NT2/D1 (cell line): ENCODE measurements around the gene CADPS2.

Experiments used
- DNase-seq: peaks from one replicate; pipeline ENCODE4 v3.0.0-alpha.2; 2011; ENCODE audit warnings: low read depth, low spot score
- H3K27me3 ChIP-seq: 2 replicates; pipeline ENCODE4 v1.6.0; 2011; ENCODE audit warnings: mild to moderate bottlenecking; ENCODE audit not compliant: insufficient read length, insufficient read depth
- H3K36me3 ChIP-seq: 2 replicates; pipeline ENCODE4 v1.6.1; 2011; ENCODE audit warnings: mild to moderate bottlenecking, low read length, mixed read lengths; ENCODE audit not compliant: insufficient read depth, insufficient read length
- H3K4me1 ChIP-seq: 2 replicates; pipeline ENCODE4 v1.5.1; 2011; ENCODE audit not compliant: insufficient read depth, insufficient read length
- H3K4me3 ChIP-seq: 2 replicates; pipeline ENCODE4 v1.5.1; 2011; ENCODE audit warnings: low read depth; ENCODE audit not compliant: insufficient read length
- H3K9ac ChIP-seq: 2 replicates; pipeline ENCODE4 v1.6.0; 2011; ENCODE audit warnings: low read depth; ENCODE audit not compliant: insufficient read length
- H3K9me3 ChIP-seq: 2 replicates; pipeline ENCODE4 v1.5.1; 2011; ENCODE audit warnings: mild to moderate bottlenecking, low read length; ENCODE audit not compliant: insufficient read depth
- SUZ12 ChIP-seq: IDR thresholded peaks from 2 replicates; pipeline ENCODE4 v1.6.1; 2011; ENCODE audit not compliant: insufficient read length, insufficient read depth; ENCODE audit errors: extremely low read depth
- YY1 ChIP-seq: IDR thresholded peaks from 2 replicates; pipeline ENCODE4 v1.6.1; 2011; ENCODE audit not compliant: insufficient read length, insufficient read depth
- ZNF274 ChIP-seq: IDR thresholded peaks from 2 replicates; pipeline ENCODE4 v1.6.1; 2011; ENCODE audit warnings: mild to moderate bottlenecking, low read depth, low read length

CADPS2 gene

DNA sequence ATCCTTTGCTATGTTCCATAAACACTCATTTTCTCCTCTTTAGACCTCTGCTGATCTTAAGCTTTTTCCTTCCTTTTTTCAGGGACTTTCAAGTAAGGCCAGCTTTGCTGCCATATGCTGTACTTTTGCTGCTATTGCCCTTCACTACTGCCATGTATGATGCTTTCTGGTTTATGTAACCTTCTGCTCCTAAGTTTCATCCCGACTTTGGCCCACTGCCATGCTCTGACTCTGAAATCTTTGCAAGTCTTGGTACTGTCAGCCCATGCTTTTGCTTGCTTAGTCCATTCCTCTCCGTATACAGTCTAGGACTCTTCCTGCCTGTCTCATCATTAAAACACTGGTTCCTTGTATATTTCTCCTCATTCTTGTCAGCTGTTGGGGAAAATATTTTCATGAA is 339.8 kb downstream of the CADPS2 start:
- no peak overlapping the region for H3K4me3 ChIP-seq
- no peaks in the 10 kb centered on the region for H3K9me3 ChIP-seq
- no peaks in the 10 kb centered on the region for H3K27me3 ChIP-seq
- no peaks in the 10 kb centered on the region for H3K4me1 ChIP-seq
- DNase-seq: no peak
- no peak overlapping the region for H3K9ac ChIP-seq
- TF ChIP-seq YY1 (no peak), ZNF274 (no peak), SUZ12 (no peak)
- H3K36me3 ChIP-seq: no peaks in the 10 kb centered on the region

GRCh38 chr7:122544463-122544862 is 341.8 kb downstream of the CADPS2 start:
- no peak for DNase-seq
- no peaks in the 10 kb centered on the region for H3K9me3 ChIP-seq

DNA sequence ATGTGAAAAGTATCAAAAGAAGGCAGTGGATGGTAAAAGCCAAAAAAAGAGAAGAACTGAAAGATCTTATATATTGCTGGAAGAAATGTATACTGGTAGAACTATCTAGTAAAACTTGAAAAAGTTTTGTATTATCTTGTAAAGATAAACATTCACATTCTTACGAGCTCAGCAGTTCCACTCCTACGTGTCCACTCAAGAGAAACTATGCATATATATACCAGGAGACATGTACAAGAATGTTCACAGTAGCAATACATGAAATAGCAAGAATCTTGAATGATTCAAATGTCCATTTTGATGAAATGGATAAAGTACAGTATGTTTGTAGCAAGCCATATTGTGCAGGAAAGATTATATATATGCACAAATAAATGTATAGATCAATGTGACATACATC is 342.4 kb downstream of the CADPS2 start:
- Histone ChIP-seq H3K36me3 (no peaks in the 10 kb centered on the region), H3K4me1 (no peaks in the 10 kb centered on the region), H3K27me3 (no peaks in the 10 kb centered on the region), H3K9me3 (no peaks in the 10 kb centered on the region), H3K4me3 (no peak overlapping the region), H3K9ac (no peak overlapping the region)
- DNase-seq: no peak
- no peak for TF ChIP-seq YY1

More at GRCh38 chr7:122544463-122544862, 341.8 kb downstream of the CADPS2 start:
- H3K4me1 ChIP-seq: no peaks in the 10 kb centered on the region
- no peak for TF ChIP-seq YY1
- no peak for TF ChIP-seq ZNF274
- TF ChIP-seq SUZ12: no peak
- H3K9ac ChIP-seq: no peak overlapping the region
- no peaks in the 10 kb centered on the region for H3K36me3 ChIP-seq
- no peak overlapping the region for H3K4me3 ChIP-seq
- no peaks in the 10 kb centered on the region for H3K27me3 ChIP-seq

DNA sequence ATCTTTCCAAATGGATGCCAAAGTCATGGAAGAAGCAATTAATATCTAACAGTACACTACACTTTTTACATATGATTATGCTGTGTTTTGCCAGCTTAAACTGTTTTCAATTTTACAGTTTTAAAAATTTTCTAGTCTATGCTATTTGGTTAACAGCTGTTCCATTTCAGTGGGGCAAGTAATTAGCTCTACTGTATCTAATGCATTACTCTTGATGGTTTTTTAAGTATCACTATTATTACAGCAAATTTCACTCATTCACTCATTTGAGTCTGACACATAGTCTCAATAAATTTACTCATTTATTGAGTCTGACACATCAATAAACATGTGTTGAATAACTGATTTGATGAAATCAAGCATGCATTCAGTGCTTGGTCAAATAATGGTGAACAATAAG is 343.1 kb downstream of the CADPS2 start:
- no peak overlapping the region for H3K4me3 ChIP-seq
- H3K27me3 ChIP-seq: no peaks in the 10 kb centered on the region
- H3K4me1 ChIP-seq: no peaks in the 10 kb centered on the region
- TF ChIP-seq YY1: no peak
- no peak for TF ChIP-seq SUZ12
- no peaks in the 10 kb centered on the region for H3K9me3 ChIP-seq
- no peak for DNase-seq
- H3K9ac ChIP-seq: no peak overlapping the region
- no peaks in the 10 kb centered on the region for H3K36me3 ChIP-seq

DNA sequence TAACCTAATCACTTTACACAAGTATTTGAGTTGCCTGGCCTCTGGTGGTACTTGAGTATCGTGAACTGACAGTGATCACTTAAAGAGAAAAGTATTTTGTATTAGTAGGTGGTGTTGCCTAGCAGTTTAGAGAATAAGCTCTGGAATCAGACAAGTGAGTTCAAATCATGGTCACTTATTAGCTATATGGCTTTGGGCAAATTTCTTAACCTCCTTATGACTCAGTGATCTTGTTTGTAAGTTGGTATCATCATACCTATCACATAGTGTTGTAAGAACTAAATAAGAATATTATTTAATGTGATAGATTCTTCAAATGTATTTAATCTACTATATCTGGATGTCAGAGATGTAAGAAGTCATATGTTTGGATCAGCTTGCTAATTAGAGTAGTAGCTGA is 351.2 kb downstream of the CADPS2 start:
- H3K4me3 ChIP-seq: no peak overlapping the region
- no peak for DNase-seq
- H3K36me3 ChIP-seq: no peaks in the 10 kb centered on the region
- no peak overlapping the region for H3K9ac ChIP-seq
- H3K4me1 ChIP-seq: no peaks in the 10 kb centered on the region
- no peaks in the 10 kb centered on the region for H3K27me3 ChIP-seq
- no peak for TF ChIP-seq YY1
- TF ChIP-seq SUZ12: no peak
- no peak for TF ChIP-seq ZNF274
- H3K9me3 ChIP-seq: no peaks in the 10 kb centered on the region

DNA sequence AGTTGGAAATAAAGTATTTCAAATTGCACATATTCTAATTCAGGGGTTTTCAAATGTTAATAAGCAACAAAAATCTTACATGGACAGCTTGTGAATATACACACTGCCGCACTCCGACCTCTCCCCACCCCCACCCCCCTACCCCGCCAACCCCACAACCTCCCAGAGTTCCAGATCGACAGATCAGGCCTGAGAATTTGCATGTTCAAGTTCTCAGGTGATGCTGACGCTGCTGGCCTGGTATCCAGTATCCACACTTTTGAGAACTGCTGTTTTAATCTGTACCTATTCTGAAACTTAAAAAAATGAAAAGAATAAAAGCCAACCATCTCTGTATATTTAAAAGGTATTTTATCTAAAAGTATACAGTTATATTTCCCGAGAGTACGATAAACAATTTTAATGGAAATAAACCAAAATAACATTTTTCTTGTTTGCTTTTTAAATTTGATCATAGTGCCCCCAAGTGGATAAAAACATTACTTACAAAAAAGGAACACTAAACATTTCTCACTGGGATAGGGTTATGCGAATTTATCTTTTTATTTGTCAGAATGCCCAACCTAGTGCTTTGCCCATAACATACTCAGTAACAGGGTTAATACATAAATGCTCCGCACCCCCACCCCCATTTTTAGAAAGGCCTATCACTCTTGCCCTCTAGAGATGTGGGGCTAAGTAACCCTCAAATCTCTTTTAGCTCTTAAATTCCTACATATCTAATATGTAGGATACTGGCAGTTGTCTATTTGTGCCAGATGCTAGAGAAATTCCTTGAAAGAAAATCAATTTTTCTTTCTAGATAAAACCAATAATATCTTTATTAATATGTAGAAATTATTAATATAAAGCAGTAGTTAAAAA is 353.6 kb downstream of the CADPS2 start:
- Histone ChIP-seq H3K4me3 (no peak overlapping the region), H3K9ac (no peak overlapping the region), H3K27me3 (no peaks in the 10 kb centered on the region), H3K4me1 (no peaks in the 10 kb centered on the region), H3K9me3 (no peaks in the 10 kb centered on the region), H3K36me3 (no peaks in the 10 kb centered on the region)
- no peak for TF ChIP-seq ZNF274
- no peak for TF ChIP-seq YY1
- no peak for TF ChIP-seq SUZ12
- no peak for DNase-seq

- TF ChIP-seq SUZ12: no peak
- TF ChIP-seq ZNF274: no peak
- no peak for TF ChIP-seq YY1
- no peaks in the 10 kb centered on the region for H3K9me3 ChIP-seq
- H3K36me3 ChIP-seq: no peaks in the 10 kb centered on the region
- DNase-seq: peak; percentile 48
- H3K27me3 ChIP-seq: no peaks in the 10 kb centered on the region
- no peak overlapping the region for H3K9ac ChIP-seq
- no peaks in the 10 kb centered on the region for H3K4me1 ChIP-seq
- no peak overlapping the region for H3K4me3 ChIP-seq
These were observed 357.3 kb downstream of the CADPS2 start for GRCh38 chr7:122528879-122529481.
